H1 (cell line): ENCODE measurements around the gene PLPPR2. TPM values are rescaled to one million over a fixed set of nuclear protein-coding genes. Genes with fewer than 3 reads are reported as not detected.

Experiments used
- BRCA1 ChIP-seq: IDR thresholded peaks from 2 replicates; pipeline ENCODE4 v1.6.1; 2012; ENCODE audit warnings: low read depth, low read length, improper control_type of control experiment
- EP300 ChIP-seq, 2 experiments: IDR thresholded peaks; 1 replicate in 1 of 2; 2 replicates in 1 of 2; pipeline ENCODE4 v1.6.1; 2011 to 2012; ENCODE audit warnings: low read depth in 2 of 2, low read length in 2 of 2, mild to moderate bottlenecking in 2 of 2, borderline replicate concordance in 1 of 2, inconsistent platforms in 1 of 2, moderate library complexity in 1 of 2
- MAFK ChIP-seq: IDR thresholded peaks from 2 replicates; pipeline ENCODE4 v1.6.1; 2012; ENCODE audit warnings: low read depth, mild to moderate bottlenecking, improper control_type of control experiment, low read length
- POLR2AphosphoS5 ChIP-seq: IDR thresholded peaks from 2 replicates; pipeline ENCODE4 v1.6.1; 2011; ENCODE audit warnings: low read depth, low read length
- RXRA ChIP-seq: IDR thresholded peaks from 2 replicates; pipeline ENCODE4 v1.6.1; 2011; ENCODE audit warnings: low read depth, mild to moderate bottlenecking, low read length, moderate library complexity; ENCODE audit not compliant: insufficient read depth
- SAP30 ChIP-seq: fragments of 300-600 bp; sonication (generic); IDR thresholded peaks from 2 replicates; pipeline ENCODE4 v1.7.1; 2012; ENCODE audit warnings: low read length, moderate library complexity, mild to moderate bottlenecking, inconsistent platforms; ENCODE audit not compliant: insufficient read depth, insufficient replicate concordance
- TBP ChIP-seq: IDR thresholded peaks from 2 replicates; pipeline ENCODE4 v1.6.1; 2011; ENCODE audit warnings: low read depth, low read length, improper control_type of control experiment
- polyA plus RNA-seq, 7 experiments: library from polyadenylated mRNA; depleted of rRNA in 3 of 7; stranded (reverse) in 5 of 7; unstranded in 2 of 7; fragments of >200 nt in 5 of 7; fragments of 200-250 nt in 2 of 7; gene quantifications; 1 replicate in 5 of 7; 2 replicates in 1 of 7; 4 replicates in 1 of 7; pipeline versions ENCODE4 v1.2.1 to v1.2.3, GENCODE V29; 2011 to 2013; ENCODE audit warnings: missing spikeins in 2 of 7, mixed read lengths in 2 of 7
- total RNA-seq: library from RNA; stranded (reverse); fragmentation: NEBNext Ultra II Directional; extraction: Animal tissue kit (Norgen Biotek cat#: 25700); gene quantifications from 2 replicates; pipeline ENCODE4 v1.2.1, GENCODE V29; 2021
- TF ChIP-seq, protein P1 (sequence below): fragments of 300-600 bp; sonication (generic); IDR thresholded peaks from 2 replicates; pipeline ENCODE4 v1.7.1; 2012; ENCODE audit warnings: low read length, moderate library complexity, mild to moderate bottlenecking, inconsistent platforms; ENCODE audit not compliant: insufficient replicate concordance

Gene PLPPR2
- total and polyA plus RNA-seq, 2 of the 8 experiments (the other 6 are each of a cell fraction or from before 2014, with no cell fraction given), result 7.2 to 11.7 TPM

DNA sequence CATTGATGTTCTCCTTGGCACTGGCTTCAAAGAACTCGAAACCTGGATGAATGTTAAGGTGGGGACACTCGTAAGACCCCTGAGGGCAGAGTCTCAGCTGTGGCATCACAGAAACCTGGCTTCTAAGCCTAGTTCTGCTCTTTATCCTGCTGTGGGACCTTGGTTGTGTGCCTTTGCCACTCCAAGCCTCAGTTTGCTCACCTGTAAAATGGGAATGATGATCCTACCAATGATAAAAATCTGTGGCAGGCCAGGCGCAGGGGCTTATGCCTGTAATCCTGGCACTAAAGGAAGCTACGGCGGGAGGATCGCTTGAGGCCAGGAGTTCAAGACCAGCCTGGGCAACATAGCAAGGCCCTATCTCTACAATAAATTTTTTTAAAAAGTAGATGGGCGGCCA is 29.7 kb upstream of the PLPPR2 start (continued):
- TF ChIP-seq, protein P1, sequence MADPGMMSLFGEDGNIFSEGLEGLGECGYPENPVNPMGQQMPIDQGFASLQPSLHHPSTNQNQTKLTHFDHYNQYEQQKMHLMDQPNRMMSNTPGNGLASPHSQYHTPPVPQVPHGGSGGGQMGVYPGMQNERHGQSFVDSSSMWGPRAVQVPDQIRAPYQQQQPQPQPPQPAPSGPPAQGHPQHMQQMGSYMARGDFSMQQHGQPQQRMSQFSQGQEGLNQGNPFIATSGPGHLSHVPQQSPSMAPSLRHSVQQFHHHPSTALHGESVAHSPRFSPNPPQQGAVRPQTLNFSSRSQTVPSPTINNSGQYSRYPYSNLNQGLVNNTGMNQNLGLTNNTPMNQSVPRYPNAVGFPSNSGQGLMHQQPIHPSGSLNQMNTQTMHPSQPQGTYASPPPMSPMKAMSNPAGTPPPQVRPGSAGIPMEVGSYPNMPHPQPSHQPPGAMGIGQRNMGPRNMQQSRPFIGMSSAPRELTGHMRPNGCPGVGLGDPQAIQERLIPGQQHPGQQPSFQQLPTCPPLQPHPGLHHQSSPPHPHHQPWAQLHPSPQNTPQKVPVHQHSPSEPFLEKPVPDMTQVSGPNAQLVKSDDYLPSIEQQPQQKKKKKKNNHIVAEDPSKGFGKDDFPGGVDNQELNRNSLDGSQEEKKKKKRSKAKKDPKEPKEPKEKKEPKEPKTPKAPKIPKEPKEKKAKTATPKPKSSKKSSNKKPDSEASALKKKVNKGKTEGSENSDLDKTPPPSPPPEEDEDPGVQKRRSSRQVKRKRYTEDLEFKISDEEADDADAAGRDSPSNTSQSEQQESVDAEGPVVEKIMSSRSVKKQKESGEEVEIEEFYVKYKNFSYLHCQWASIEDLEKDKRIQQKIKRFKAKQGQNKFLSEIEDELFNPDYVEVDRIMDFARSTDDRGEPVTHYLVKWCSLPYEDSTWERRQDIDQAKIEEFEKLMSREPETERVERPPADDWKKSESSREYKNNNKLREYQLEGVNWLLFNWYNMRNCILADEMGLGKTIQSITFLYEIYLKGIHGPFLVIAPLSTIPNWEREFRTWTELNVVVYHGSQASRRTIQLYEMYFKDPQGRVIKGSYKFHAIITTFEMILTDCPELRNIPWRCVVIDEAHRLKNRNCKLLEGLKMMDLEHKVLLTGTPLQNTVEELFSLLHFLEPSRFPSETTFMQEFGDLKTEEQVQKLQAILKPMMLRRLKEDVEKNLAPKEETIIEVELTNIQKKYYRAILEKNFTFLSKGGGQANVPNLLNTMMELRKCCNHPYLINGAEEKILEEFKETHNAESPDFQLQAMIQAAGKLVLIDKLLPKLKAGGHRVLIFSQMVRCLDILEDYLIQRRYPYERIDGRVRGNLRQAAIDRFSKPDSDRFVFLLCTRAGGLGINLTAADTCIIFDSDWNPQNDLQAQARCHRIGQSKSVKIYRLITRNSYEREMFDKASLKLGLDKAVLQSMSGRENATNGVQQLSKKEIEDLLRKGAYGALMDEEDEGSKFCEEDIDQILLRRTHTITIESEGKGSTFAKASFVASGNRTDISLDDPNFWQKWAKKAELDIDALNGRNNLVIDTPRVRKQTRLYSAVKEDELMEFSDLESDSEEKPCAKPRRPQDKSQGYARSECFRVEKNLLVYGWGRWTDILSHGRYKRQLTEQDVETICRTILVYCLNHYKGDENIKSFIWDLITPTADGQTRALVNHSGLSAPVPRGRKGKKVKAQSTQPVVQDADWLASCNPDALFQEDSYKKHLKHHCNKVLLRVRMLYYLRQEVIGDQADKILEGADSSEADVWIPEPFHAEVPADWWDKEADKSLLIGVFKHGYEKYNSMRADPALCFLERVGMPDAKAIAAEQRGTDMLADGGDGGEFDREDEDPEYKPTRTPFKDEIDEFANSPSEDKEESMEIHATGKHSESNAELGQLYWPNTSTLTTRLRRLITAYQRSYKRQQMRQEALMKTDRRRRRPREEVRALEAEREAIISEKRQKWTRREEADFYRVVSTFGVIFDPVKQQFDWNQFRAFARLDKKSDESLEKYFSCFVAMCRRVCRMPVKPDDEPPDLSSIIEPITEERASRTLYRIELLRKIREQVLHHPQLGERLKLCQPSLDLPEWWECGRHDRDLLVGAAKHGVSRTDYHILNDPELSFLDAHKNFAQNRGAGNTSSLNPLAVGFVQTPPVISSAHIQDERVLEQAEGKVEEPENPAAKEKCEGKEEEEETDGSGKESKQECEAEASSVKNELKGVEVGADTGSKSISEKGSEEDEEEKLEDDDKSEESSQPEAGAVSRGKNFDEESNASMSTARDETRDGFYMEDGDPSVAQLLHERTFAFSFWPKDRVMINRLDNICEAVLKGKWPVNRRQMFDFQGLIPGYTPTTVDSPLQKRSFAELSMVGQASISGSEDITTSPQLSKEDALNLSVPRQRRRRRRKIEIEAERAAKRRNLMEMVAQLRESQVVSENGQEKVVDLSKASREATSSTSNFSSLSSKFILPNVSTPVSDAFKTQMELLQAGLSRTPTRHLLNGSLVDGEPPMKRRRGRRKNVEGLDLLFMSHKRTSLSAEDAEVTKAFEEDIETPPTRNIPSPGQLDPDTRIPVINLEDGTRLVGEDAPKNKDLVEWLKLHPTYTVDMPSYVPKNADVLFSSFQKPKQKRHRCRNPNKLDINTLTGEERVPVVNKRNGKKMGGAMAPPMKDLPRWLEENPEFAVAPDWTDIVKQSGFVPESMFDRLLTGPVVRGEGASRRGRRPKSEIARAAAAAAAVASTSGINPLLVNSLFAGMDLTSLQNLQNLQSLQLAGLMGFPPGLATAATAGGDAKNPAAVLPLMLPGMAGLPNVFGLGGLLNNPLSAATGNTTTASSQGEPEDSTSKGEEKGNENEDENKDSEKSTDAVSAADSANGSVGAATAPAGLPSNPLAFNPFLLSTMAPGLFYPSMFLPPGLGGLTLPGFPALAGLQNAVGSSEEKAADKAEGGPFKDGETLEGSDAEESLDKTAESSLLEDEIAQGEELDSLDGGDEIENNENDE, result no peak
- no peak for TF ChIP-seq TBP
- TF ChIP-seq MAFK, result no peak
- no peak for TF ChIP-seq SAP30
- TF ChIP-seq EP300 (IDR thresholded peaks at IDR 0.05; ENCODE audit: borderline replicate concordance in 1 of 2, low read depth in 2 of 2, low read length in 2 of 2), result no peak
- TF ChIP-seq RXRA, result no peak
- no peak for TF ChIP-seq POLR2AphosphoS5
- no peak for TF ChIP-seq BRCA1
